Peyer's patch (tissue), 4 donors: Measurements from ENCODE around the gene STAT4. TPM values are rescaled to one million over a fixed set of nuclear protein-coding genes. Genes with fewer than 3 reads are reported as not detected.

ENCODE experiments used
- DNase-seq, 3 donors: peaks; one replicate each; pipeline ENCODE4 v3.0.0-alpha.2; 2017 to 2019
- H3K27ac ChIP-seq, 4 donors: fragments of 200-600 bp; sonication (generic); one replicate each; pipeline ENCODE4 v1.5.1; 2016 to 2019
- H3K27me3 ChIP-seq, 2 donors: fragments of 200-600 bp; sonication (generic); one replicate each; pipeline ENCODE4 v1.5.1; 2019
- H3K36me3 ChIP-seq, 3 donors: fragments of 200-600 bp; sonication (generic); one replicate each; pipeline ENCODE4 v1.5.1; 2016 to 2019
- H3K4me1 ChIP-seq, 4 donors: fragments of 200-600 bp; sonication (generic); one replicate each; pipeline ENCODE4 v1.5.1; 2016 to 2019
- H3K4me3 ChIP-seq, 4 donors: fragments of 200-600 bp; sonication (generic); 1 replicate in 3 of 4; 2 replicates in 1 of 4; pipeline ENCODE4 v1.5.1; 2016 to 2019; ENCODE audit warnings: mild to moderate bottlenecking in 1 of 4
- H3K9me3 ChIP-seq, 4 donors: fragments of 200-600 bp; sonication (generic); one replicate each; pipeline ENCODE4 v1.5.1; 2016 to 2019; ENCODE audit warnings: mild to moderate bottlenecking in 1 of 4
- CTCF ChIP-seq, 6 experiments: fragments of 450-650 bp in 4 of 6; fragments of 200-600 bp in 2 of 6; sonication (generic) in 1 of 6; IDR thresholded peaks; one replicate each; pipeline ENCODE4 v1.5.1; 2017 to 2019; ENCODE audit warnings: antibody characterized with exemption in 6 of 6, mild to moderate bottlenecking in 3 of 6, moderate library complexity in 1 of 6
- POLR2A ChIP-seq, 2 donors: fragments of 450-650 bp; IDR thresholded peaks; one replicate each; pipeline ENCODE4 v1.5.1; 2017; ENCODE audit warnings: antibody characterized with exemption in 2 of 2, mild to moderate bottlenecking in 2 of 2, moderate library complexity in 2 of 2
- total RNA-seq, 4 donors: library from RNA; depleted of rRNA; stranded (reverse); fragments of >200 nt; gene quantifications; one replicate each; pipeline ENCODE4 v1.1.0, GENCODE V29; 2016

Gene STAT4
- total RNA-seq, 4 donors from 2014 or later = 5.0 to 18.2 (median 5.9) TPM

GRCh38 chr2:191043438-191043837 is 107.4 kb downstream of the STAT4 start:
- Histone ChIP-seq H3K27me3 (no peaks in the 10 kb centered on the region), H3K36me3 (no peaks in the 10 kb centered on the region), H3K4me3 (no peak overlapping the region), H3K27ac (no peak overlapping the region), H3K4me1 (no peaks in the 10 kb centered on the region), H3K9me3 (no peaks in the 10 kb centered on the region)
- no peak for TF ChIP-seq CTCF (IDR thresholded peaks at IDR 0.05)
- no peak for TF ChIP-seq POLR2A (IDR thresholded peaks at IDR 0.05)
- DNase-seq = no peak

GRCh38 chr2:191041418-191042161 is 109.2 kb downstream of the STAT4 start:
- no peaks in the 10 kb centered on the region for H3K27me3 ChIP-seq
- no peak overlapping the region for H3K4me3 ChIP-seq
- no peaks in the 10 kb centered on the region for H3K9me3 ChIP-seq
- TF ChIP-seq CTCF (IDR thresholded peaks at IDR 0.05) (no peak), POLR2A (IDR thresholded peaks at IDR 0.05) (no peak)
- no peaks in the 10 kb centered on the region for H3K4me1 ChIP-seq
- DNase-seq = peak in 2 of 3 donors; percentile 54 to 62
- no peak overlapping the region for H3K27ac ChIP-seq
- no peaks in the 10 kb centered on the region for H3K36me3 ChIP-seq

DNA sequence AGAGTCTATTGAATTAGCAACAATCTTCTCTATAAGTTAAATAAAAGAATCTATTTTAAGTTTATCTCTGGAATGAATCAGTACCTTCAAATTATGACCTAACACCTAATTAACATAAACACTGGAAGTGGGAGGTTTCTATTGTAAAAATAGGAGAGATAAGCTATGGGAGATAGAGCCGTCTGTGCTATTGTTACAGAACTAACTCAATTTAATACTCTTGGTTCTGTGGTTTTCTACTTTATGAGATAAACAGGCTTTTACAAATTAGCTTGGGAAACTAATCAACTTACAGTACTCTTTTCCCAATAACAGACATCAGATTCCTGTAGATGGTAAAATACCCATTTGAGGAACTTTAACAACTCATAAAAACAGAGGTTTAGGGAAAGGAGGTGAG is 111.2 kb downstream of the STAT4 start:
- DNase-seq = no peak
- no peaks in the 10 kb centered on the region for H3K27me3 ChIP-seq
- H3K27ac ChIP-seq = no peak overlapping the region
- no peaks in the 10 kb centered on the region for H3K9me3 ChIP-seq
- H3K4me1 ChIP-seq = no peaks in the 10 kb centered on the region
- H3K36me3 ChIP-seq = no peaks in the 10 kb centered on the region
- no peak overlapping the region for H3K4me3 ChIP-seq
- TF ChIP-seq CTCF (IDR thresholded peaks at IDR 0.05) (no peak), POLR2A (IDR thresholded peaks at IDR 0.05) (no peak)

DNA sequence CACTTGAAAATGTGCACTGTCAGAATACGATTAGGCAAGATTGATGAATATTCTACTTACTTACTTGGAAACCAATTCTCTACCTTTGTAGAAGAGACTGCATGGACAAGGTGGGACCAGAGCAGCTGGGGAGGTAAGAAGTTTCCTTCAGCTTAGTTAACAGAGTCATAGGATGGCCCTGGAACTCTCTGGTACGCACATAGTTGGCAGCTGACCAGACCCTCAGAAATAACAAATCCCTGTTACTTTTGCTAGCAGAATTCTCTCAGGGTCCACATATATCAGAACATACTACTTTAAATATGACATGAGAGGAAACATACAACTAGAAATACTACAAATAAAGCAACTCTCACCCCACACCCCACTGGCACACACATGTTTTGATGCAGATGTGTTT is 112.1 kb downstream of the STAT4 start:
- H3K4me3 ChIP-seq = no peak overlapping the region
- TF ChIP-seq CTCF (IDR thresholded peaks at IDR 0.05) (no peak), POLR2A (IDR thresholded peaks at IDR 0.05) (no peak)
- H3K36me3 ChIP-seq = no peaks in the 10 kb centered on the region
- DNase-seq = no peak
- no peaks in the 10 kb centered on the region for H3K9me3 ChIP-seq
- H3K27me3 ChIP-seq = no peaks in the 10 kb centered on the region
- peak overlapping the region in 1 of 4 donors; percentile 2 for H3K27ac ChIP-seq
- no peaks in the 10 kb centered on the region for H3K4me1 ChIP-seq

DNA sequence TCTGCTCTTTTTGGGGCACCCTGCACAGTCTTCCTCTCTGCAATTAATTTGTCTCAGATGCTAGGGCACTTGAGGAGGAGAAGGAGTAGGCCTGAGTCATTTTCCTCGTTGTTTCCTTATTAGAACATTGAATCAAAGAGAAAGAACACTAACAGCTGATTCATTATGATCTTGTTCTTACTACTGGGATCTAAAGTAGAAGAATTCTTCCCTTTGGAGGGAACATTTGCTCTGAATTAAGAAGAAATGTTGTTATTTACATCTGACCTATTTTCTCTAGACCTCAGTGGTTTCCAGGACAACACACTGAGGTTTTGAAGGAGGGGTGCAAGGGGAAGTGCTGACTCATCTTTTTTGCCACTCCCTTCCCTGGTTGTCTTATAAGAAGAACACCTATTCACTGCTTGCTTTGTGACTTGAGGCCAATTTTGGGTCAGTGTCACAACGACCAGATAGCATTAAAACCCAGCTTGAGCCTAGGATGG is 112.5 kb downstream of the STAT4 start:
- Histone ChIP-seq H3K36me3 (no peaks in the 10 kb centered on the region), H3K9me3 (no peaks in the 10 kb centered on the region), H3K4me1 (no peaks in the 10 kb centered on the region), H3K27me3 (no peaks in the 10 kb centered on the region), H3K4me3 (no peak overlapping the region), H3K27ac (peak overlapping the region in 1 of 4 donors; percentile 2)
- TF ChIP-seq CTCF (IDR thresholded peaks at IDR 0.05) (no peak), POLR2A (IDR thresholded peaks at IDR 0.05) (no peak)
- DNase-seq = no peak
